PC-3 (cell line): ENCODE data around the gene MAPRE3. TPM values are rescaled to one million over a fixed set of nuclear protein-coding genes. Genes with fewer than 3 reads are reported as not detected.
A peak's percentile ranks its signal among the peaks of the same experiment; 100 is the strongest.

Experiments used
- ATAC-seq: fragments of 200-7000 bp; cut with Tn5 transposase; 2 replicates; pipeline ENCODE4 v1.9.1; 2020; ENCODE audit warnings: mild to moderate bottlenecking, moderate library complexity
- BruUV-seq: library from RNA; stranded (reverse); fragments of 400-500 nt; replicated peaks from 2 replicates; lab custom pipeline; 2021; lab: Mats Ljungman, UMichigan
- CTCF ChIA-PET: fragments of 300-600 bp; sonication (Branson Sonifier 250); formaldehyde crosslinking; loops from one replicate; lab custom pipeline; 2022; ENCODE audit warnings: antibody characterized with exemption; lab: Charles Lee
- POLR2A ChIA-PET: fragments of 300-600 bp; sonication (Branson Sonifier 250); formaldehyde crosslinking; loops from one replicate; lab custom pipeline; 2022; ENCODE audit warnings: antibody characterized with exemption; ENCODE audit not compliant: unreplicated experiment; lab: Charles Lee
- DNase-seq: peaks from one replicate; pipeline ENCODE4 v3.0.0-alpha.2; 2015
- H2AFZ ChIP-seq: fragments of 300-600 bp; sonication (generic); 2 replicates; pipeline ENCODE4 v1.6.0; 2016; ENCODE audit warnings: antibody characterized with exemption, low read length
- H3F3A ChIP-seq: fragments of 300-600 bp; sonication (generic); one replicate; pipeline ENCODE4 v1.6.0; 2017; ENCODE audit warnings: antibody characterized with exemption, low read length, control low read depth, mild to moderate bottlenecking; ENCODE audit not compliant: unreplicated experiment
- H3K27ac ChIP-seq: fragments of 300-600 bp; sonication (generic); 2 replicates; pipeline ENCODE4 v1.5.1; 2016; ENCODE audit warnings: mild to moderate bottlenecking, low read length
- H3K27me3 ChIP-seq: fragments of 300-600 bp; sonication (generic); 2 replicates; pipeline ENCODE4 v1.6.1; 2016; ENCODE audit warnings: low read length, mixed read lengths
- H3K36me3 ChIP-seq: fragments of 300-600 bp; sonication (generic); 2 replicates; pipeline ENCODE4 v1.6.1; 2016; ENCODE audit warnings: low read depth, mixed run types, low read length, mixed read lengths
- H3K4me1 ChIP-seq: fragments of 300-600 bp; sonication (generic); 2 replicates; pipeline ENCODE4 v1.5.1; 2016; ENCODE audit warnings: low read length; ENCODE audit not compliant: insufficient read depth
- H3K4me2 ChIP-seq: fragments of 300-600 bp; sonication (generic); 2 replicates; pipeline ENCODE4 v1.6.0; 2016; ENCODE audit warnings: low read length
- H3K4me3 ChIP-seq: fragments of 300-600 bp; sonication (generic); 2 replicates; pipeline ENCODE4 v1.5.1; 2016; ENCODE audit warnings: mild to moderate bottlenecking, low read length, mixed read lengths
- H3K79me2 ChIP-seq: fragments of 300-600 bp; sonication (generic); 2 replicates; pipeline ENCODE4 v1.6.1; 2017; ENCODE audit warnings: low read length, mixed read lengths
- H3K9ac ChIP-seq: fragments of 300-600 bp; sonication (generic); 2 replicates; pipeline ENCODE4 v1.6.0; 2016; ENCODE audit warnings: mild to moderate bottlenecking, low read length
- H3K9me2 ChIP-seq: fragments of 300-600 bp; sonication (generic); replicated peaks from 2 replicates; pipeline ENCODE4 v1.6.1; 2016; ENCODE audit warnings: mixed run types, low read length, mixed read lengths
- H3K9me3 ChIP-seq: fragments of 300-600 bp; sonication (generic); 2 replicates; pipeline ENCODE4 v1.6.1; 2016; ENCODE audit warnings: low read length, mixed read lengths
- H4K20me1 ChIP-seq: fragments of 300-600 bp; sonication (generic); 2 replicates; pipeline ENCODE4 v1.6.1; 2016; ENCODE audit warnings: low read length, mixed read lengths
- EZH2 ChIP-seq: fragments of 300-600 bp; sonication (generic); IDR thresholded peaks from one replicate; pipeline ENCODE4 v1.6.1; 2017; ENCODE audit warnings: antibody characterized with exemption, mild to moderate bottlenecking, low read length; ENCODE audit not compliant: unreplicated experiment
- EZH2phosphoT487 ChIP-seq: fragments of 300-600 bp; sonication (generic); IDR thresholded peaks from 2 replicates; pipeline ENCODE4 v1.6.1; 2018; ENCODE audit warnings: mild to moderate bottlenecking, antibody characterized with exemption, low read length, borderline replicate concordance
- intact Hi-C: fragments of 100-400 bp; cut with micrococcal nuclease; formaldehyde crosslinking; loops from 2 replicates; pipeline ENCODE4 v1.9.0; 2023
- total RNA-seq: library from RNA; depleted of rRNA; stranded (reverse); fragments of >200 nt; gene quantifications from 2 replicates; pipeline ENCODE4 v1.2.3, GENCODE V29; 2014
- TF ChIP-seq, protein P1 (sequence below): fragments of 300-600 bp; sonication (generic); conservative IDR thresholded peaks from 2 replicates; pipeline ENCODE4 v1.5.1; 2017; ENCODE audit warnings: antibody characterized with exemption, low read depth, mild to moderate bottlenecking, low read length

The MAPRE3 gene
- total RNA-seq, 1 experiment from 2014 or later, result 11.9 TPM

DNA sequence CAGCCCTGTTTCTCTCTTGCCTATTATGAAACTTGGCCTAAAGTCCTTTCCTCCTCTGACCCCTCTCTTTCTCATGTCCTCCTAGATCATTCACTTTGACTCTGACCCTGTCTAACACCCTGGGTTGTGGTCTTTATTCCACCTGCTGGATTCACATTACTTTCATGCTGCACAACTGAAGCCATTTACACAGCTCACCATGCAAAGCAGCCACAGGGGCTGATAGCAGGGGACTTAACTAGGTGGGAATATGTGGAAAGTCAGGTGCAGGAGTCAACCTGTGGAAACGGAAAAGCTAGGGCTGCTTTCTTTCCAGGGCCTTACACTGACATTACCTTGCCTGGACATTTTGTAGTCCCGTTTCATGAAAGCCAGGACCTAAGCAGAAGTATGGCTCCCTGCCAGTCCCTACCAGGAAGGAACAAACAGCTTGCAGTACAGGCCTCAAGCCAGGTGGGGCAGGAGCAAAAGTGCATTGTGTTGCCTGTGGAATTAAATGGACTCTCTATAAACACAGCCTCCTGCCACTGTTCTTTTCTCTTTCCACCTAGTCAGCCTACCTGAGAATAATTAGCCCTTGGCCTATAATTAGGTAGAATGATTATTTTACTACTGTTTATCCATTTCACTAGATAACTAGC lies 11.8 kb downstream of the MAPRE3 start:
- Histone ChIP-seq H3K27ac (0 out of 2 replicates have a peak overlapping the region, but pooled peaks have one; percentile 5), H3K4me1 (peaks cover 29% of the 10 kb centered on the region), H3K27me3 (no peaks in the 10 kb centered on the region), H3F3A (no peaks in the 10 kb centered on the region), H3K4me2 (no peak overlapping the region), H3K9me3 (no peaks in the 10 kb centered on the region), H3K36me3 (no peaks in the 10 kb centered on the region), H3K9ac (no peak overlapping the region), H4K20me1 (no peaks in the 10 kb centered on the region), H3K4me3 (no peak overlapping the region), H2AFZ (no peak overlapping the region), H3K9me2 (no peaks in the 10 kb centered on the region), H3K79me2 (peaks cover 25% of the 10 kb centered on the region)
- peak; percentile 80 for DNase-seq
- POLR2A ChIA-PET, result interaction anchor here (0.5 to 0.6 kb wide), 2 partner anchors 98 to 290 kb away, joined by 3 to 5 read pairs; no protein-coding TSS in a partner anchor
- intact Hi-C loops, result loop anchor here (2.0 kb wide), 1 partner anchor 35 kb away; no protein-coding TSS in a partner anchor
- peak; percentile 92 for ATAC-seq
- TF ChIP-seq, protein P1, sequence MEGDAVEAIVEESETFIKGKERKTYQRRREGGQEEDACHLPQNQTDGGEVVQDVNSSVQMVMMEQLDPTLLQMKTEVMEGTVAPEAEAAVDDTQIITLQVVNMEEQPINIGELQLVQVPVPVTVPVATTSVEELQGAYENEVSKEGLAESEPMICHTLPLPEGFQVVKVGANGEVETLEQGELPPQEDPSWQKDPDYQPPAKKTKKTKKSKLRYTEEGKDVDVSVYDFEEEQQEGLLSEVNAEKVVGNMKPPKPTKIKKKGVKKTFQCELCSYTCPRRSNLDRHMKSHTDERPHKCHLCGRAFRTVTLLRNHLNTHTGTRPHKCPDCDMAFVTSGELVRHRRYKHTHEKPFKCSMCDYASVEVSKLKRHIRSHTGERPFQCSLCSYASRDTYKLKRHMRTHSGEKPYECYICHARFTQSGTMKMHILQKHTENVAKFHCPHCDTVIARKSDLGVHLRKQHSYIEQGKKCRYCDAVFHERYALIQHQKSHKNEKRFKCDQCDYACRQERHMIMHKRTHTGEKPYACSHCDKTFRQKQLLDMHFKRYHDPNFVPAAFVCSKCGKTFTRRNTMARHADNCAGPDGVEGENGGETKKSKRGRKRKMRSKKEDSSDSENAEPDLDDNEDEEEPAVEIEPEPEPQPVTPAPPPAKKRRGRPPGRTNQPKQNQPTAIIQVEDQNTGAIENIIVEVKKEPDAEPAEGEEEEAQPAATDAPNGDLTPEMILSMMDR, result peak; percentile 42; the same call in 1 of the 2 replicates
- no peak for TF ChIP-seq EZH2
- no TSS peak for BruUV-seq
- CTCF ChIA-PET, result interaction anchor here (0.5 to 1.0 kb wide), 3 partner anchors 17 to 28 kb away, joined by 3 to 4 read pairs (median 3); no protein-coding TSS in a partner anchor

DNA sequence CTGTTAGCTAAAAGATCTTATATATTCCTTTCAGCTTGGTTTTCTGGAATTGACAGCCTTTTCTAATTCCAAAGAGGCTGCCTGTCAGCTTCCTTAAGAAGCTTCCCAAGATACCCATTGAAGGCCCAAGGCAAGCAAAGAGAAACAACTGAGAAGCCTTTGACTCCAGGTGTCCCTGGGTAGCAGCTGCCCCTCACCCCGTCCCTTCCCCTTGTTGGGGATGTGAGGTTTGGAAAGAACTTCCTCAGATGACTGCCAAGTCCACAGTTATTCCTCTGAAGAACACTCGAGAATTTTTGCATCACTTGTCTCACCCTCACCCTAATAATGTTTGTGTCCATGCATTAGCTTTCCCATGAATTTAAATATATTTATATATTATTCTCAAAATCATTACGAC lies 13.3 kb downstream of the MAPRE3 start:
- no peak overlapping the region for H3K4me2 ChIP-seq
- H3K4me1 ChIP-seq, result peaks cover 14% of the 10 kb centered on the region
- H3K9me3 ChIP-seq, result no peaks in the 10 kb centered on the region
- BruUV-seq, result no TSS peak
- DNase-seq (no peak), ATAC-seq (no peak)
- H3K27me3 ChIP-seq, result no peaks in the 10 kb centered on the region
- POLR2A ChIA-PET, result interaction anchor here (0.5 kb wide), 1 partner anchor 131 kb away, joined by 3 read pairs; no protein-coding TSS in a partner anchor
- peaks cover 16% of the 10 kb centered on the region for H3K79me2 ChIP-seq
- H3K9ac ChIP-seq, result no peak overlapping the region
- CTCF ChIA-PET, result no interaction called here
- no peaks in the 10 kb centered on the region for H3F3A ChIP-seq
- intact Hi-C loops, result loop anchor here (2.0 kb wide), 1 partner anchor 33 kb away; no protein-coding TSS in a partner anchor
- no peak overlapping the region for H2AFZ ChIP-seq
- TF ChIP-seq EZH2phosphoT487 (no peak), EZH2 (no peak)
- TF ChIP-seq, protein P1, result no peak
- no peaks in the 10 kb centered on the region for H3K36me3 ChIP-seq
- H3K27ac ChIP-seq, result no peak overlapping the region
- H3K9me2 ChIP-seq, result no peaks in the 10 kb centered on the region
- H3K4me3 ChIP-seq, result no peak overlapping the region
- no peaks in the 10 kb centered on the region for H4K20me1 ChIP-seq

DNA sequence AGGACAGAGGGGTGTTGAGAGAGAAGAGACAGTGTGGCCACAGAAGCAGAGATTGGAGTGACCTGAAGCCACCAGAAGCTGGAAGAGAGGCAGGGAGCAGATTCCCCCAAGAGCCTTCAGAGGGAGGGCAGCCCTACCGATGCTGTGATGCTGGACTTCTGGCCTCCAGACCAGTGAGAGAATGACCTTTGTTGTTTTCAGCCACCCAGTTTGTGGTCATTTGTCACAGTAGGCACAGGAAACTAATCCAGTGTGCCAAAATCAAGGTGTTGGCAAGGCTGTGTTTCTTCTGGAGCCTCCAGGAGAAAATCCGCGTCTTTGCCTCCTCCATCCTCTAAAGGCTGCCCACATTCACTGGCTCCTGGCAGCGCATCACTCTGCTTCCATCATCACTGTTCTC lies 15.4 kb downstream of the MAPRE3 start:
- Histone ChIP-seq H3K4me3 (no peak overlapping the region), H4K20me1 (no peaks in the 10 kb centered on the region), H3K27me3 (no peaks in the 10 kb centered on the region), H2AFZ (no peak overlapping the region), H3F3A (no peaks in the 10 kb centered on the region), H3K36me3 (no peaks in the 10 kb centered on the region), H3K79me2 (peaks cover under 1% of the 10 kb centered on the region; the same call in 1 of the 2 replicates), H3K9me2 (no peaks in the 10 kb centered on the region), H3K27ac (no peak overlapping the region), H3K9ac (no peak overlapping the region), H3K4me1 (peaks cover 11% of the 10 kb centered on the region), H3K9me3 (no peaks in the 10 kb centered on the region), H3K4me2 (no peak overlapping the region)
- DNase-seq (no peak), ATAC-seq (no peak)
- ChIA-PET POLR2A (no interaction called here), CTCF (no interaction called here)
- no TSS peak for BruUV-seq
- TF ChIP-seq EZH2phosphoT487, result no peak
- TF ChIP-seq EZH2, result no peak
- TF ChIP-seq, protein P1, result no peak
- intact Hi-C loops, result no loop called here
